Right ventricle myocardium inferior (tissue), 1 donor: ENCODE data around the gene RAB9B. TPM values are rescaled to one million over a fixed set of nuclear protein-coding genes. Genes with fewer than 3 reads are reported as not detected.
"Not testable (repeated sequence)": the region's sequence is repeated elsewhere in the genome, so short reads cannot be mapped to it uniquely, and the experiment has no call there.

Source experiments
- ATAC-seq: fragments of 200-7000 bp; cut with Tn5 transposase; one replicate; pipeline ENCODE4 v1.9.1; 2020; ENCODE audit warnings: mild to moderate bottlenecking, moderate library complexity
- DNase-seq: peaks from one replicate; pipeline ENCODE4 v3.0.0; 2021; ENCODE audit errors: missing footprints
- intact Hi-C: fragments of 100-400 bp; cut with DNase I; formaldehyde crosslinking; loops from one replicate; pipeline ENCODE4 v1.11.0; 2022
- long read RNA-seq: library from polyadenylated mRNA; unstranded; transcript quantifications from one replicate; pipeline ENCODE4 v2.0.0, GENCODE V29; 2021
- total RNA-seq: library from RNA; stranded (reverse); fragmentation: NEBNext Ultra II Directional; extraction: Animal tissue kit (Norgen Biotek cat#: 25700); gene quantifications from one replicate; pipeline ENCODE4 v1.2.1, GENCODE V29; 2021
- donor health status: DM: no; HTN: yes; CAD: no; lungs with severe emphysema.

Gene RAB9B, protein sequence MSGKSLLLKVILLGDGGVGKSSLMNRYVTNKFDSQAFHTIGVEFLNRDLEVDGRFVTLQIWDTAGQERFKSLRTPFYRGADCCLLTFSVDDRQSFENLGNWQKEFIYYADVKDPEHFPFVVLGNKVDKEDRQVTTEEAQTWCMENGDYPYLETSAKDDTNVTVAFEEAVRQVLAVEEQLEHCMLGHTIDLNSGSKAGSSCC
- 33.9 TPM for total RNA-seq
- long read RNA-seq, transcript RAB9B-201 (3 exons, 3,748 nt), result major isoform, 35 of 42 reads
- long read RNA-seq, partial matches to known transcripts, result 4 of 42 reads
- long read RNA-seq, other reads (novel, unspliced or antisense), result 3 of 42 reads

DNA sequence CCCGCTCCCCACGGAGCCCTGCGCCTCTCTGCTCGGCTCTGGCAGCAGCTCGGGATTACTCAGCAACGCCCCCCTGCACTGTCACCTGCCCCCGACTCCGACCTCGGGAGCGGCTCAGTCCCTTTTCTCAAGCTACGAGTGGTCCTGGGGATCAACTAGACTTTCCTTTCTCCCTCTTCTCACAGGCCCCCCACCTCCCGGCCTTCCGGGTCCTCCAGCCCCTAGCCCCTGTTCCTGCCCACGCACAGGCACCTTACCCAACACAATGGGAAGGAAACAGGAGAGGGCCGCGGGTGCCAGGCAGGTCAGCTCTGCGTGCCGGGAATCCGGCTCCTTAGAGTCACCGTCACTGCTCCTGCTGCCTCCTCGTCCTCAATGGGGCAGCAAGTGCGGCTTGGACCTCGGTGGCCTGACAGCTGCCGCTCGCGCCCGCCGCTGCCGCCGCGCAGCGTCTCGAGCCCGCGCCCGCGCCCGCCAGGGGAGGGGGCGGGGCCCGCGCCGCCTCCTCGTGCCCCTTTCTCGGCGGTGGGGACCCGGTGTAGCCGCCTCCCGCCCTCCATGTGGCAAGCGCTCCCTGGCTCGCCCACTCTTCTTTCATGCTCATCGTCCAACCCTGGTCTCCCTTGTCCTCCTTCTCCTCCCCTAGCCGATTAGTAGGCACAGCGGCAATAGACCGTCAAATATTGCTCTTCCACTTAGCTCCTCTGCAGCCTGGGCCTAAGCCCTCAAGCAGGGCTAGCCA is at the start of gene RAB9B:
Gene RAB9B (minus strand): TSS at position 455 of the 742 bp plus-strand sequence. CDS start 6,473 bp downstream, outside the sequence.
- intact Hi-C loops, result no loop called here

DNA sequence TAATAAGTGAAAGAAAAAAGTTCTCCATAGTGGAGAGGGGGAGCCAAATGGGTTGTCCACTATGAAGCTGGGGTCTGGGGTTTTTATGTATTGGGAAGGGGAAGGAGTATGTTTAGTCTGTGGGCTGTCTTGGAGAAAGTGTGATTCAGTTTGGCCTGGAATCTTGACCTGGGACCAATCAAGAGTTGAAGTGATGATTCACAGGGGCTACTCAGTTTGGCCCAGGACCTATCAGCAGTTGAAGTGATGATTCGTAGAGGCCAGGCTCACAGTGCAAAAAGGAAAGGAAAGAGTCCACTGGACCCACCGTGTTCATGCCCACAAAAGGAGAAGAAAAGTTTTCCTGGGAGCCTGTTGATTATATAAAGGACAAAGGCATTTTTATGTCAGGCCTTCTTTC is 47.3 kb upstream of the RAB9B start:
- ATAC-seq, result peak; percentile 26
- no peak for DNase-seq
- intact Hi-C loops, result no loop called here

More for the DNA sequence above, at the start of gene RAB9B:
- DNase-seq (peak; percentile 83), ATAC-seq (peak; percentile 92)

DNA sequence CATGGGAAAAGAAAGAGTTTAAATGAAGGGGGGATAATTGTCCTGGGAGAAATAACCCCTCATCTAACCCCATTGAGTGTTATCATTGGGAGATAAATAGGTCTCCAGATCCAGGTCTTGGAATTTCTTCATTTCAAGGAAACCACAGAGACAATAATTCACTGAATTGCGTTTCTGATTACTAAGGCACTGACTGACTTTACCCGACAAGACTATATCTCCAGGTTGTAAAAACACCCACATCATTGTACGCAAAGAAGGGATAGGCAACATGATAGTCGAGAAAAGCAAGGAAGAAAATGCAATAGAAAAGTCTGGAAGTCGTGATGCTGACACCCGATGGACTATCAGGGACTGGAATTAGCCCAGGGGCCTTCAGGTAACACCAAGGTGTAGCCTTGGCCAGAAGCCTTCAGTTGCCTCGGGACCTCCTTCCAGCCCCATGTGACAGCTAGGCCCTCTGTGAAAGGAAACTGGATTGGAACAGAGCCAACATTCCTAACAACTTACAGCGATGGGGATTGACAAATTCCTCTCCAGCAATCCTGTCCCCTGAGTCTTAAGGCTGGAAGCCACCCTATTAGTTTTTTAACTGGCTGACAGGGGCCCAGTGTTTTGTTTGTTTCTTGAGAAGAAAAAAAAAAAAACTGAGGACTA is 46.5 kb upstream of the RAB9B start:
- intact Hi-C loops, result no loop called here
- ATAC-seq, result no peak
- DNase-seq, result no peak

DNA sequence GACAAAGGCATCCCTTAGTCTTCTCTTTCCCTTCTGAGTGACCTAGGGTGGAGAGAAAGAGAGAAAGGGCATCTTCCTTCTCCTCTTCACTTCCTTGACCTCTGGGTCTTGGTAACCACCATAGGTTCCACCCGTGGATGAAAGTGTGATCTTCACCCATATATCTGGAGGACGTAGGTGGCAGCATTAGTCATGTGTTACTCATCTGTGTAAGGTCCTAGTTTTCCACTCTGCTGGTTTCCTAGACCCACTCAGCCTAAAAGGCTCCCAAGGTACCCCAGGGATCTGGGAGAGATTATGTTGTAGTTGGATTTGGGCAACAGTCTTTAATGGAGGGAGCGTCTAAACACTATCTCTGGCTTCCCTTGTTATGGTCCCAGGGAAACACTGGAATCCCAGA is 45.5 kb upstream of the RAB9B start:
- no peak for ATAC-seq
- intact Hi-C loops, result no loop called here

DNA sequence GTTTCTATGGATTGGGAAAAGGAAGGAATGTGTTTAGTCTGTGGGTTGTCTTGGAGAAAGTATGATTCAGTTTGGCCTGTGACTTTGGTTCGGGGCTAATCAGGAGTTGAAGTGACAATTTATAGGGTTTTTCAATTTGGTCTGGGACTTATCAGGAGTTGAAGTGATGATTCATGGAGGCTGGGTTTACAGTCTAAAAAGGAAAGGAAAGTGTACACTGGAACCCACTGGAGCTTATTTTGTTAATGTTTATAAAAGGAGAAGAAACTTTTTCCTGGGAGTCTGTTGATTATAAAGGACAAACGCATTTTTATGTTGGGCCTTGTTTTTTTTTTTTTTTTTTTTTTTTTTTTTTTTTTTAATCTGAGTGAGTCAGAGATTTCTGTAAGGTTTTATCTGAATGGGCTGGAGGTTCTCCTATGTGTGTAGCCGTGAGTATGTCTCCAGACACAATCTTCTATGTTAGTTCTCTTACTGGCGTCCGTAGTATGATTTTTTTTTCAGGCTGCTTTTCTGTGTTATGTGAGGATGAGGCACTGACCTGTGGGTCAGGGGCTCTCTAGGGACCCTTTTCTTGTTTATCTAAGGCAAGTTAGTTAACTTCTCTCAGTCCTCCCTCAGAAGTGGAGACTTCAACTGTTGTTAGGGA is 33.0 kb upstream of the RAB9B start:
- intact Hi-C loops, result no loop called here
- DNase-seq (no peak), ATAC-seq (no peak)

More for the DNA sequence above, 45.5 kb upstream of the RAB9B start:
- no peak for DNase-seq

DNA sequence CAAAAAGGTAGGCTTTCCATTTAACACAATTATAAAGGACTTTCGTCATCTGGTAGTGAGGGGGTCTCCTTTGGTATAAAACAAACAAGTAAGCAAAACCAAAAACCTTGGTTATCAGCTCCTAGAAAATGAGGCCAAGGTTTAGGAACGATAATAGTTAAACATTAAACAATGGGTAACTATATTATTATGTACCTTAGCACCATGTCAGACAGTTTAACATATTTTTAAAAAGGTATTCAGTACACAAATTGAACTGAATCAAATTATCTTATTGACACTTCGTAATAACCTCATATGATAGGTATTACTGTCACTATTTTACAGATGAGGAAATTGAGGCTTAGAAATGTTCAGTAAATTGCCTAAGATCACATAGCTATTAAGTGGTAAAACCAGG is 32.1 kb upstream of the RAB9B start:
- ATAC-seq, result no peak
- DNase-seq, result no peak
- intact Hi-C loops, result no loop called here

DNA sequence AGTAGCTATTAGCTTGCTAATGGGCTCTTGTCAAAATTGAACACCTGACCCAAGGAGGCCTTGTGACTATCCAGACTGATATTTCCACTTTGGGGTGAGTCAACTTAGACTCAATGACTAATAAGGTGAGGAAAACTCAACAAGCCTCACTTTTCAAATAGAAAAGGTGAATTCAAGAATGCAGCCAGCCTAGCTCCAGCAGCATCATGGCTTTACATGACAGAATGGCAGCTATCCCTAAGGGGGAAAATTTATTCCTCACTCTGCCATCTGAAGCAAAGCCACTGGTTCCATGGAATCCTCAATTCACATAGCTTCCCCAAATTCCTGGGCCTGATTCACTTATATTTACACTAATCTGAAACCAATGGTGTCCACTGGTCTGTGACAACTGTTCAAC is 29.1 kb upstream of the RAB9B start:
- DNase-seq (no peak), ATAC-seq (no peak)
- intact Hi-C loops, result no loop called here

DNA sequence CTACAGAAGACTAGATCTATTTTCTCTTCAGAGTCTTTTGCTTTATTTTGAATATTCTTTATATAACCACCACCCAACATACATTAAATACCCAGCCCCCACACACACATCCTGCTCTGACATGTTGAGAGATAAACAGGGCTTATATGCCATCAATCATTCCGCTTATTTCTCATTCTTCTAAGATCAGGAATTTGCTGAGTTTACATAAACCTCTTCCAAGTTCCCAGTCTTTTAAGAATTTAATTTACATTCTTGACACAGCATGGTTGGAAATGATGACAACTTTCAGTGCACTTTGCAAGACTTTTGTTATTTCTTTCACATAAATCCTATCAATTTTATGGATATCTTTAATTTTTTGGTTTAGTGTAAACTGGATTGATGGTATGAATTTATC is 17.5 kb upstream of the RAB9B start:
- no peak for DNase-seq
- ATAC-seq, result no peak
- intact Hi-C loops, result no loop called here

DNA sequence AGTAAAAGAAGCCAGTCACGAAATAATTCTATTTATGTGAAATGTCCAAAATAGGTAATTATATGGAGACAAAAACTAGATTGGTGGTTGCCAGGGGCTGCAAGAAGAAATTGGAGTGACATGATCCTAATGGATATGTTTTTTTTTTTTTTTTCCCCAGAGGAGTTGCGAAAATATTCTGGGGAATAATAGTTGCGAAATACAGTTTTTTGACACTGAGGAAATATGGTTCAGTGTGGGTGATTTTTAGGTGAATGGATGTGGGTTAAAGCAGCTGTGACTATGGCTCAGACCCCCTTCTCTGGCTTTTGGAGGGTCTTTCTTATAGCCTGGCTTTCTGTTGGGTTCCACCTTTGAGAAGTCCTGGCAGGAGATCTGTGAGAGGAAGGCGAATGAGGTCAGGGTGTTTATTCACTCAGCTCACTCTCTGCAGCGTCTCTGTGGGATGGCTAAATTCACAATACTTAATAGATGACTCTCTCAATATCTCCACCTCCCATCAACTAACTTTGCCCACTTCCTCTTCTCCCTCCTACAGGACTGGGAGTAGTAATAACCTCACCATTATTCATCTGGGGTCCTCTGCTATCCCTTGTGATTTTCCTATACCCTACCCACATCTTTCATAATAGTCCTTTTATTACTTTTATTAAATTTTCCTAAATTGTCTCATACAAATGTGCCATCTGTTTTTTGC is 15.3 kb upstream of the RAB9B start:
- ATAC-seq (no peak), DNase-seq (no peak)

DNA sequence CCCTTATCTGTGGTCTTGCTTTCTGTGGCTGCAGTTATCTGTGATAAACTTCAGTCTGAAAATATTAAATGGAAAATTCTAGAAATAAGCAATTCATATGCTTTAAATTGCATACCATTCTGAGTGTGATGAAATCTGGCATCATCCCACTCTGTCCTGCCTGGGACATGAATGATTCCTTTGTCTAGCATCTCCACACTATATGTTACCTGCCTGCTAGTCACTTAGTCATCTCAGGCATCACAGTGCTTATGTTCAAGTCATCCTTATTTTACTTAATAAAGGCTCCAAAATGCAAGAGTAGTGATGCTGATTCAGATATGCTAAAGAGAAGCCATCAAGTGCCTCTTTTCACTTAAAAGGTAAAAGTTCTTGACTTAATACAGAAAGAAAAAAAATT is 14.3 kb upstream of the RAB9B start:
- intact Hi-C loops, result no loop called here
- no peak for DNase-seq
- ATAC-seq, result no peak

More for the DNA sequence above, 15.3 kb upstream of the RAB9B start:
- intact Hi-C loops, result no loop called here

DNA sequence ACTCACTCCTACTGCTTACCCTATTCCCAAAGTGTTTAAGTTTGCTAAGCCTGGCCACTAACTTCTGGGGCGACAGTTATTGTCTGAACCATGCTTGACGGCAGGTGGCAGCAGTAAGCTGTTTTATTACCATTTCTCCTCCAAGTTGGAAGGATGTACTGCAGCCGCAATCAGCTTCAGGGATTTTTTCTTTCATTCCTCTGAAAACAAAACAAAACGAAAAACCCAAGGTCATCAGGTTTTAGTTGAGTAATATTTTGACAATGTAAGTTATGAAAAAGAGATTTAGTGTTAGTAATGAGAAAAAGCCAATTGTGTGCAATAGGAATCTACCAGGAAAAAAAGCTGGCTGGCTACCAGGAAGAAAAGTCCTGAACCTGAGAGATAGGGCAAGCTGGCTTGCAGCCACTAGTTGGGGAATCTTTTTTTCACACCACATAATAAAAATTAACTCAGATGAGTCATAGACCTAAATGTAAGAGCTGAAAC is 13.2 kb upstream of the RAB9B start:
- DNase-seq (no peak), ATAC-seq (peak; percentile 59)
- intact Hi-C loops, result no loop called here

DNA sequence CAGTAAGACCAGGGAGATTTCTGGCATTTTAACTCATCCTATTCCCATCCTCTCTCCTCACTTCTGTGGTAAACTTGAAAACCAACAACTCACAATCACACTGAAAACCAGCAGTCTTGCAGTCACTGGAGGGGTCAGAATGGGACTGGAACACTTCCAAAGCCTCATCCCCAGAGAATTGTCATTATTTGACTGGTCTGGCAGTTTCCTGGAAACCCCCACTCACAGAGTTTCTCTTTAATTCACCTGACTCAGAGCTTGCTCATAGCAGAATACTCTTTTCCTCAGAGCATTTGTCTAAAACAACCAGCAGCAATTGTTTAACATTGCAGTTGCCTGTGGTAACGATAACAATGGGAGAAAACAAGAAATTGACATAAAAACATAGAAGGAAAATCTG is 7.3 kb upstream of the RAB9B start:
- intact Hi-C loops, result no loop called here
- no peak for DNase-seq
- no peak for ATAC-seq

DNA sequence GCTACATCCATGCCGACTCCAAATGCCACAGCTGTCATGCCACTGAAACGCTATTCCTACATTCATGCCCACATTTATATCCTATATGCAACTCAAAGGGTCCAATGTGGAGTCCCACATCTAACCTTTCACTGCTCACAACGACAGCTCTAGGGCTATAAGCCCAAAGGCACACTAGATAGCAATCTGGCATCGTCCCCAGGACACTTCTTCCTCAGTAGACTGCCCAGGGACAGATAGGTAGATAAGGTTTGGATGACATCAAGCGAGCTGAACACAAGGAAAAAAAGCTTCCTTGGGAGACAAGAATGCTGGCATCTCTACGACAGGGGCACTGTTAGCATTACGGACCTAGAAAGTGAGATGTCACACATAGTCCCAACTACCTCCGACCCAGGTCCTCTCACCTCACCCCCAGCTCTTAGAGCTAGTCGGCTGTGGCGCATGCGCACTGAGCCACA is 685 bp downstream of the RAB9B start:
- no peak for DNase-seq
- peak; percentile 56 for ATAC-seq
- intact Hi-C loops, result no loop called here

DNA sequence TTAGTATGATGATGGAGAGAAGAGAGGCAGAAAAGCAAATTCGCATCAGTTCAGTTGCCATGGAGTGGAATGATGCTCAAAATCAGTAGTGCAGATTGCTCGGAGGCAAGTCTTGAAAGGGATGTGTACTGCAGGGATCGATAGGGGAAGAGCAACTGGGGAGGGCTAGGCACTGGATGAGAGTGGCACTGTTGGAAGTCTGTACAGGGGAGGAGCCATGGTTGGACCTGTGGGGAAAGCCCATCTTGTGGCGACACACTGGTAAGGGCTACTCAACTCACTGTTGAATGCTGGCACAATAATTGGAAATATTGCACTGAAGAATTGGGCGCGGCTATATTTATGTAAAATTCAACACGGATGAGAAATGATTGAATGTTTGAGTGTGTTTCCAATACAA is 1.2 kb downstream of the RAB9B start:
- ATAC-seq (no peak), DNase-seq (no peak)
- intact Hi-C loops, result no loop called here

DNA sequence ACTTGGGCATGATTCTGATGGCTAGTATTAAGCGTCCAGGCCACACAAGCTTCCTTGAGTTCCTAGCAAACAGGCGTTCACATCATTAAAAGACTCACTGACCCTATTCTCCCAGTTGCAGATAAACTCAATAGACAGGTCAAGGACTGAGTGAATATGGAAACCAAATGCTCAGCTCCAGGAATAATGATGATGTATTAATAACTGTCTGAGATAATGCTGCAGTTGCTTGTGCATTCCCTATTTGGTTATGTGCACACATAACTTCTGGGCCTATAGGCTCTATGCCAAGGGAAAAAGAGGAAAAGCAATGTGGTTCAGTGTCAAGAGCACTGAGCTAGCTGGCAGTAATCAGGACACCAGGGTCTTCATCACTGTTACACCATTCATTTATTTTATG is 3.5 kb downstream of the RAB9B start:
- peak; percentile 62 for ATAC-seq
- intact Hi-C loops, result no loop called here
- DNase-seq, result no peak

DNA sequence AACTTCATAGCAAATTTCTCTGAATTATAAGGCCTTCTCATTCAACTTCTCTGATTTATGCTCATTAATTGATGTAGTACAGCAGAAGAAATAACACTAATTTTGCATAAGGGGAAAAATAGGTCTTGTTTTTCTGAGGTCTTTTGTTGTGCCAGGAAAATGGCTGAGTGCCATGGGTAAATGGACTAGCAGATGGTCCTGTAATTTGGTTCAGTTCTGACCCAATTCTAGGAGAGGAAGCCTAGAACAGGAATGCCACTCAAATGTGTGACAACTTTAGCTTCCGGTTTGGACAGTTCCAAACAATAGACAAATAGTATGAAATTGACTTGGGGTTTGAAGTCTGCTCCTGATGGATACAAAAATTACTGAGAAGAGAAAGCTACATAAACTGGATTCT is 6.2 kb downstream of the RAB9B start:
- DNase-seq (no peak), ATAC-seq (no peak)
- intact Hi-C loops, result no loop called here

DNA sequence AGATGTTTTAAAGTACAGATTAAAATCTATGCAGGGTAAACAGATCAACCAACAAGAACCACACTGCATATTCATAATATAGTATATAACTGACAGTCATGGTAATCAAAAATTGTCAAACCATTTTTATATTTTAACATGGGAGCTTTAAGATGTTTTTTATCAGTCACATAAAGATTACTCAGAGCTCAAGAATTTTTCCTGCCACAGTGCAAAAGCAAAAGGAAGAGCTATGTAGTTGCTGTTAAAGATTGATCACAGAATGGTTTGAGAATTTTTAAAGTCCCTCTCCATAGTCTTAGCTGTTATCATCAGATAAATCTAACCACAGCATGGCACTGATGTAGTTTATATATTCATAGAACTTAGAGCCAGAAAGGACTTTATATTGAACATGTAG is 8.5 kb downstream of the RAB9B start:
- ATAC-seq (no peak), DNase-seq (no peak)
- intact Hi-C loops, result loop anchor here (5.0 kb wide), 1 partner anchor 291 kb away; no protein-coding TSS in a partner anchor

DNA sequence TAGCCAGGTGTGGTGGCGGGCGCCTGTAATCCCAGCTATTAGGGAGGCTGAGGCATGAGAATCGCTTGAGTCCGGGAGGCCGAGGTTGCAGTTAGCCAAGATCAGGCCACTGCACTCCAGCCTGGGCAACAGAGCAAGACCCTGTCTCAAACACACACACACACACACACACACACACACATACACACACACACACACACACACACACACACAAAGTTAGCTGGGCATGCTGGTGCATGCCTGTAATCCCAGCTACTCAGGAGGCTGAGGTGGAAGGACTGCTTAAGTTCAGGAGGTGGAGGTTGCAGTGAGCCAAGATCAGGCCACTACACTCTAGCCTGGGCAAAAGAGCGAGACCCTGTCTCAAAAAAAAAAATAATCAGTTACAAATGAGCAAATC is 11.3 kb downstream of the RAB9B start:
- DNase-seq, ATAC-seq: not testable (repeated sequence)
- intact Hi-C loops, result loop anchor here (5.0 kb wide), 1 partner anchor 289 kb away; no protein-coding TSS in a partner anchor
